ENCODE results near the gene DNAJC25. TPM values are rescaled to one million over a fixed set of nuclear protein-coding genes. Genes with fewer than 3 reads are reported as not detected.

DNAJC25 gene
- total RNA-seq, 1 donor from 2014 or later, result 6.5 TPM

DNA sequence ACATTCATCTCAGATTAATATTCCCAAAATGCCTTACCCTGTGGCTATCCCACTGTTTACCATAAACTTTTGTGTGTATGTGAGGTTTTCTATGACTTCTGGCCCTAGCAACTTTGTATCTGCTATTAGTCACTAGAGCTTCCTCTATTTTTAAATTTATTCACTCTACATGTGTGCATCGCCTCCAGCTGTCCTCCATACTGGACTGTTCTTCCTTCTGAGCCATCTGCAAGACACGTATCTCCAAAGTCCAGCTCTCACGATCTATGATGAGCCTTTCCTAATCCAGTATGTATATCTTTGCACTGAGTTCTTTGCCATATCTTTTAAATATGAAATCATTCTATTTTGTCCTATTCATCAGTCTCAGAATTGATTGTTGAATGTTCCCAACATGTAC, 28.6 kb downstream of the DNAJC25 start:
- Mint-ChIP-seq H3K27ac (ENCODE audit: unreplicated experiment) (no peak overlapping the region), H3K36me3 (ENCODE audit: unreplicated experiment) (peaks cover 14% of the 10 kb centered on the region), H3K9me3 (ENCODE audit: unreplicated experiment) (no peaks in the 10 kb centered on the region), H3K27me3 (ENCODE audit: unreplicated experiment) (no peaks in the 10 kb centered on the region), H3K4me3 (ENCODE audit: unreplicated experiment) (no peak overlapping the region), H3K4me1 (ENCODE audit: unreplicated experiment) (peaks cover 18% of the 10 kb centered on the region)
- TF ChIP-seq, protein P1, sequence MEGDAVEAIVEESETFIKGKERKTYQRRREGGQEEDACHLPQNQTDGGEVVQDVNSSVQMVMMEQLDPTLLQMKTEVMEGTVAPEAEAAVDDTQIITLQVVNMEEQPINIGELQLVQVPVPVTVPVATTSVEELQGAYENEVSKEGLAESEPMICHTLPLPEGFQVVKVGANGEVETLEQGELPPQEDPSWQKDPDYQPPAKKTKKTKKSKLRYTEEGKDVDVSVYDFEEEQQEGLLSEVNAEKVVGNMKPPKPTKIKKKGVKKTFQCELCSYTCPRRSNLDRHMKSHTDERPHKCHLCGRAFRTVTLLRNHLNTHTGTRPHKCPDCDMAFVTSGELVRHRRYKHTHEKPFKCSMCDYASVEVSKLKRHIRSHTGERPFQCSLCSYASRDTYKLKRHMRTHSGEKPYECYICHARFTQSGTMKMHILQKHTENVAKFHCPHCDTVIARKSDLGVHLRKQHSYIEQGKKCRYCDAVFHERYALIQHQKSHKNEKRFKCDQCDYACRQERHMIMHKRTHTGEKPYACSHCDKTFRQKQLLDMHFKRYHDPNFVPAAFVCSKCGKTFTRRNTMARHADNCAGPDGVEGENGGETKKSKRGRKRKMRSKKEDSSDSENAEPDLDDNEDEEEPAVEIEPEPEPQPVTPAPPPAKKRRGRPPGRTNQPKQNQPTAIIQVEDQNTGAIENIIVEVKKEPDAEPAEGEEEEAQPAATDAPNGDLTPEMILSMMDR (IDR thresholded peaks at IDR 0.05), result no peak
- DNase-seq (ENCODE audit: extremely low spot score, unreplicated experiment), result no peak

DNA sequence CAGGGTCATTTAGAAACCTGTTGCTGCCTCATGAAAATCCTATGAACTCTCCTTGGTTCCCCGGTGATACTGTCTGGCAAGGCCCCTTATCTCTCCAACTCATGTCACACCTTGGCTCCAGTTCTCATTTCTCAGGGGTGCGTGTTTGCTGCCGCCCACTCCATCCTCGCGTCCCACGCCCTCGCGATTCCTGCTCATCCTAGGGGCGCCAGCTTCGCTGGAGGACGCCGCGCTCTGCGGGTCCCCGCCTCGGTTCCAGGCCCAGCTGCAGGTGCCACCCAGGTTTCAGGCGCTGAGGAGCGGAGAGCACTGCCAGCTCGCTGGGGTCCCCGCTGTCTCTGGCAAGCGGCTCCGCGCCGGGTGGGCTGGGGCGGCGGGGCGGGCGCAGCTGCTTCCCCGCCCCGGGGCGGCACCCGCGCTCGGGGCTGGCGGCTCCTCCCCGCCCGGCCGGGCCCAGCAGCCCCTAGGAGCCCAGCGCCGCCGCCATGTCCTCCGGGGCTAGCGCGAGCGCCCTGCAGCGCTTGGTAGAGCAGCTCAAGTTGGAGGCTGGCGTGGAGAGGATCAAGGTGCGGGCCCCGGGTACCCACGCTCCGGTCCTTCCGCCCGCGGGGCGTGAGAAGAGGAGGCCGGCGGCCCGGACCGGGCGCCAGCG, 30.1 kb downstream of the DNAJC25 start, which contains the start of gene GNG10:
GNG10 (plus strand) TSS at position 456 of the 652 bp plus-strand sequence; CDS start at position 486, 30 bp downstream.
- TF ChIP-seq, protein P1 (IDR thresholded peaks at IDR 0.05), result no peak
- H3K27me3 Mint-ChIP-seq (ENCODE audit: unreplicated experiment), result no peaks in the 10 kb centered on the region
- H3K4me1 Mint-ChIP-seq (ENCODE audit: unreplicated experiment), result peaks cover 18% of the 10 kb centered on the region
- DNase-seq (ENCODE audit: extremely low spot score, unreplicated experiment), result peak; percentile 91
- H3K4me3 Mint-ChIP-seq (ENCODE audit: unreplicated experiment), result peak within 1 kb of the TSS; percentile 99
- peak within 1 kb of the TSS; percentile 95 for H3K27ac Mint-ChIP-seq (ENCODE audit: unreplicated experiment)
- no peaks in the 10 kb centered on the region for H3K9me3 Mint-ChIP-seq (ENCODE audit: unreplicated experiment)
- peaks cover 8% of the 10 kb centered on the region for H3K36me3 Mint-ChIP-seq (ENCODE audit: unreplicated experiment)

DNA sequence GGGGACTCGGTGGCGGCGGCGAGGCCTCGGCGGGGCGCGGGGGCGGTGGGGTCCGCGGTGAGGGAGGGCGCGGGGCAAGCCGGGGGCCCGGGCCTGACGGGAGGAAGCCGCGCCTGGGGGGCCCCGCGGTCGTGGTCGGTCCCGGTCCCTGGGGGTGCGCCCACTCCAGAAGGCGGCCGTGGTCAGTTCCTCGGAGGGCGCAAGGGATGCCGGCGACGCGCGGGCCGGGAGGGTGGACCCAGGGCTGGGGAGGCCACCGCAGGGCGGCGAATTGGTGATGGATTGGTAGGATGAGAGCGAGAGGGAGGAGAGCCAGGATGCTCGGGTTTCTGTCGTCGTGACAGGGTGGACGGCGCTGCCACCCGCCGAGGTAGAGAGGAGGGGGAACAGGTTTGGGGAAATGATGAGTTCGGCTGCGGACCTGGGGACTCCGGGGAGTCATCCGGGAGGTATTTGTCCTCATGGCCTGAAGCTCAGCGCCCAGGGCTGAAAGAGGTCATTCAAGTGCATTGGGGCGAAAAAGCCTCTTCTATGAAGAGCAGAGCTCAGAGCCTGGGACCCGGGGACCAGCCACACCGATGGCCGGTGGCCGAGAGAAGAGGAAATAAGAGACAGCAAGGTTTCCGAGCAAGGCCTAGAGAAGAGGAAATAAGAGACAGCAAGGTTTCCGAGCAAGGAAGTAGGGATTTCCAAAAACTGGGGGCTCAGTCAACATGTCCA, 30.8 kb downstream of the DNAJC25 start:
- DNase-seq (ENCODE audit: extremely low spot score, unreplicated experiment), result no peak
- Mint-ChIP-seq H3K27ac (ENCODE audit: unreplicated experiment) (peak overlapping the region; percentile 95), H3K36me3 (ENCODE audit: unreplicated experiment) (peaks cover 11% of the 10 kb centered on the region), H3K4me1 (ENCODE audit: unreplicated experiment) (peaks cover 18% of the 10 kb centered on the region), H3K9me3 (ENCODE audit: unreplicated experiment) (no peaks in the 10 kb centered on the region), H3K4me3 (ENCODE audit: unreplicated experiment) (peak overlapping the region; percentile 99), H3K27me3 (ENCODE audit: unreplicated experiment) (no peaks in the 10 kb centered on the region)
- TF ChIP-seq, protein P1 (IDR thresholded peaks at IDR 0.05), result no peak

DNA sequence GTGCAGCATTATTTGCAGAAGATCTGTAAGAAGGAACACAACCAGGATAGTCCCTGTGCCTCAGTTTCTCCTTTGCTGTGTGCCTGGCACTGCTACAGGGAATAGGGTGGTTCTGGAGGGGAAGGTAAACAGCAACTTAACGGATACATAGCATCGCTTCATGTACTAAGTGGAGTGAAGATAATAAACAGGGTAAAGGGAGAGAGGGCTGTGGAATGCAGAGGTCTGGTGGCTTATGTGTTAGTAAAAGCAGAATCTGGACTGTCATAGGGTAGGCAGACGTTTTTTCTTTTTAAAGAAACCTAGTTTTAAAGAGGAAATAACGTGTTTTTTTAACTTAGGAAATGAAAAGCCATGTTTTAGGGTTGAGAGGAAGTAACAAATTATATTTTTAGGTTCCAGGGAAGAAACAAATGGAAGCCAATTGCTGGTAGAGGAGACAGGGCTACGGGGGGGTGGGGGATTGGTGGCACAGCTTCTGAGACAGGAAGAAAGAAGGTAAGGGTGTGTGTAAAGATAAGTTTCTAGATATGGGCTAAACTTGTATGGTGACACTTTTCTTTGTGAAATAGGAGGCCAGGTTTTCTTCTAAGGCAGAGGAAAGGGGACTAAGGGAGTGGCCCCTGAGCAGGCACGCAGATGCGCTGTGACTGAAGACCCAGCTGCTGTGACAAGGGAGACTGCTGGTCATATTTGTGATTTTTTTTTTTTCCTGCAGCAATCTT, 31.6 kb downstream of the DNAJC25 start:
- TF ChIP-seq, protein P1 (IDR thresholded peaks at IDR 0.05), result no peak
- no peaks in the 10 kb centered on the region for H3K9me3 Mint-ChIP-seq (ENCODE audit: unreplicated experiment)
- H3K4me1 Mint-ChIP-seq (ENCODE audit: unreplicated experiment), result peaks cover 18% of the 10 kb centered on the region
- no peaks in the 10 kb centered on the region for H3K27me3 Mint-ChIP-seq (ENCODE audit: unreplicated experiment)
- H3K36me3 Mint-ChIP-seq (ENCODE audit: unreplicated experiment), result peaks cover 13% of the 10 kb centered on the region
- DNase-seq (ENCODE audit: extremely low spot score, unreplicated experiment), result no peak
- peak overlapping the region; percentile 95 for H3K27ac Mint-ChIP-seq (ENCODE audit: unreplicated experiment)
- H3K4me3 Mint-ChIP-seq (ENCODE audit: unreplicated experiment), result peak overlapping the region; percentile 99
